Coronary artery (tissue), 2 donors: Measurements from ENCODE around the gene TUT1.

Experiments used
- DNase-seq: peaks from one replicate; pipeline ENCODE4 v3.0.0-alpha.2; 2017; ENCODE audit warnings: low spot score
- H3K27ac ChIP-seq, 2 donors: fragments of 200-600 bp; sonication (generic); one replicate each; pipeline ENCODE4 v1.5.1; 2016 to 2019
- H3K4me3 ChIP-seq: fragments of 200-600 bp; sonication (generic); 2 replicates; pipeline ENCODE4 v1.5.1; 2016; ENCODE audit warnings: mild to moderate bottlenecking, moderate library complexity
- TF ChIP-seq, protein P1 (sequence below): fragments of 200-600 bp; sonication (generic); IDR thresholded peaks from one replicate; pipeline ENCODE4 v1.5.1; 2019; ENCODE audit warnings: antibody characterized with exemption

Gene TUT1

DNA sequence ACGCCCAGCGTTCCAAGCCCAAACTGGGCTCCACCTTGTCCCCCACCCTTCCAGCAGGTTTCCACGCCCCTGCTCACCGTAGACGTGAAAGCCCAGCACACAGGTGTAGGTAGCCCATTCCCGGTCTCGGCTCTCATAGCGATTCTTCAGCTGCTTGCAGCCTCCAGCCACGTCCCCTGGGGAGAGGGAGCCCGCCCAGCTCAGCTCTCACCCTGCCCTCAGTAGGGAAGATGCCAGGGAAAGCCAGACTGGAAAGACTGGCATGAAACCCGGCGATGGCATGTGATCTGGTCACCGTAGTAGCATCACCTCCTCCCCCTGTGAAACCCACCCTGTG lies 11.7 kb upstream of the TUT1 start:
- DNase-seq: no peak
- TF ChIP-seq, protein P1, sequence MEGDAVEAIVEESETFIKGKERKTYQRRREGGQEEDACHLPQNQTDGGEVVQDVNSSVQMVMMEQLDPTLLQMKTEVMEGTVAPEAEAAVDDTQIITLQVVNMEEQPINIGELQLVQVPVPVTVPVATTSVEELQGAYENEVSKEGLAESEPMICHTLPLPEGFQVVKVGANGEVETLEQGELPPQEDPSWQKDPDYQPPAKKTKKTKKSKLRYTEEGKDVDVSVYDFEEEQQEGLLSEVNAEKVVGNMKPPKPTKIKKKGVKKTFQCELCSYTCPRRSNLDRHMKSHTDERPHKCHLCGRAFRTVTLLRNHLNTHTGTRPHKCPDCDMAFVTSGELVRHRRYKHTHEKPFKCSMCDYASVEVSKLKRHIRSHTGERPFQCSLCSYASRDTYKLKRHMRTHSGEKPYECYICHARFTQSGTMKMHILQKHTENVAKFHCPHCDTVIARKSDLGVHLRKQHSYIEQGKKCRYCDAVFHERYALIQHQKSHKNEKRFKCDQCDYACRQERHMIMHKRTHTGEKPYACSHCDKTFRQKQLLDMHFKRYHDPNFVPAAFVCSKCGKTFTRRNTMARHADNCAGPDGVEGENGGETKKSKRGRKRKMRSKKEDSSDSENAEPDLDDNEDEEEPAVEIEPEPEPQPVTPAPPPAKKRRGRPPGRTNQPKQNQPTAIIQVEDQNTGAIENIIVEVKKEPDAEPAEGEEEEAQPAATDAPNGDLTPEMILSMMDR: no peak

GRCh38 chr11:62602141-62603071 lies 11.1 kb upstream of the TUT1 start:
- TF ChIP-seq, protein P1: peak; percentile 27
- DNase-seq: peak; percentile 87
- Histone ChIP-seq H3K27ac (peak overlapping the region; percentile 87 to 97), H3K4me3 (peak overlapping the region; percentile 90)

More for the DNA sequence above, 11.7 kb upstream of the TUT1 start:
- Histone ChIP-seq H3K27ac (peak overlapping the region; percentile 87 to 97), H3K4me3 (peak overlapping the region; percentile 90)

- H3K4me3 ChIP-seq: peak within 1 kb of the TSS; percentile 90
- TF ChIP-seq, protein P1: no peak
- peak; percentile 99 for DNase-seq
Measured at GRCh38 chr11:62601372-62602140, 10.2 kb upstream of the TUT1 start, which contains the start of gene MTA2. MTA2 (minus strand) TSS chr11:62601865; CDS start chr11:62601450, 415 bp downstream.

GRCh38 chr11:62601122-62601371 lies 9.7 kb upstream of the TUT1 start:
- peak overlapping the region; percentile 87 to 97 for H3K27ac ChIP-seq
- TF ChIP-seq, protein P1: no peak
- DNase-seq: no peak
- peak overlapping the region; percentile 90 for H3K4me3 ChIP-seq

More at GRCh38 chr11:62601372-62602140, 10.2 kb upstream of the TUT1 start, which contains the start of gene MTA2:
- H3K27ac ChIP-seq: peak within 1 kb of the TSS; percentile 87 to 97

DNA sequence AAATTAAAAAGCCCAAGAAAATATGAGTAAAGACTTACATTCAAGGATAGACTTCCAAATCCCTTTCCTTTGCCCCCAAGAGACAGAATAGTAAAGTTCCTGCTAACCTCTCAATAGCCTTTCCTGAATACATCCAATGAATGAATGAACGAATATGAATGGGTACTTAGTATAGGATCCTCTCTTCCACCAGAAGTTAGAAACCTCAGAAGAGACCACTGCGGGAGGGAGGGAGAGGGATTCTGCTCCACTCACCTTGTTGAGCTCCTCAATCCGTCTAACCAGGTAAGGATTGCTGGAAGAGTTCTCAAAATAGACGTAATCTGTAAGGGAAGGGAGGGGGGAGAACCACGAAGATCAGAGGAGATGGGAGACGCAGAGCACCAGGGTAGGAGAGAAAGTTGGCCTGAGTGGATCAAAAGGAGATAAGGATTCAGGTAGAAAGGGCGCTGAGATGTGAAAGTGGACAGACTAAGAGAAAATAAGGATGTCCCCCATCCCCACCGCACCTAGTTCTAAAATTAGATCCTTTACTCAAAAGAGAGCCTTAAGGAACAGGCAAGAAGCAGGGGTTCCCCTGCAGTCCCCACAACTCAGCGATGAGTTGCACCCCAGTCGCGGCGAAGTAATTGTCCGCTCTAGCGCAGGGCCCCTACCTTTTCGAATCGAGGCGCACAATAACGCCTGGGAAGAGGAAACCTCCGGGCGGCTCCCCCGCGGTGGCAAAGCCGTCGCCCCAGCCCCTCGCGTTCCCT lies 9.2 kb upstream of the TUT1 start:
- TF ChIP-seq, protein P1: no peak
- peak overlapping the region; percentile 87 to 97 for H3K27ac ChIP-seq
- no peak for DNase-seq
- H3K4me3 ChIP-seq: peak overlapping the region; percentile 90

- DNase-seq: no peak
Measured at GRCh38 chr11:62599901-62600300, 8.6 kb upstream of the TUT1 start.

More at GRCh38 chr11:62599901-62600300, 8.6 kb upstream of the TUT1 start:
- H3K4me3 ChIP-seq: peak overlapping the region; percentile 90
- peak overlapping the region; percentile 12 to 97 for H3K27ac ChIP-seq
- TF ChIP-seq, protein P1: no peak
